WI38 (cell line): ENCODE measurements around the gene SRGAP3.
"Not testable (repeated sequence)": the region's sequence is repeated elsewhere in the genome, so short reads cannot be mapped to it uniquely, and the experiment has no call there.

Experiments used
- H3K4me3 ChIP-seq: 2 replicates; pipeline ENCODE4 v1.5.1; 2011; ENCODE audit warnings: low read depth, mild to moderate bottlenecking, control low read depth, low read length
- TF ChIP-seq, protein P1 (sequence below): IDR thresholded peaks from 2 replicates; pipeline ENCODE4 v1.5.1; 2012; ENCODE audit warnings: low read depth, mild to moderate bottlenecking, control low read depth, low read length

SRGAP3 gene

DNA sequence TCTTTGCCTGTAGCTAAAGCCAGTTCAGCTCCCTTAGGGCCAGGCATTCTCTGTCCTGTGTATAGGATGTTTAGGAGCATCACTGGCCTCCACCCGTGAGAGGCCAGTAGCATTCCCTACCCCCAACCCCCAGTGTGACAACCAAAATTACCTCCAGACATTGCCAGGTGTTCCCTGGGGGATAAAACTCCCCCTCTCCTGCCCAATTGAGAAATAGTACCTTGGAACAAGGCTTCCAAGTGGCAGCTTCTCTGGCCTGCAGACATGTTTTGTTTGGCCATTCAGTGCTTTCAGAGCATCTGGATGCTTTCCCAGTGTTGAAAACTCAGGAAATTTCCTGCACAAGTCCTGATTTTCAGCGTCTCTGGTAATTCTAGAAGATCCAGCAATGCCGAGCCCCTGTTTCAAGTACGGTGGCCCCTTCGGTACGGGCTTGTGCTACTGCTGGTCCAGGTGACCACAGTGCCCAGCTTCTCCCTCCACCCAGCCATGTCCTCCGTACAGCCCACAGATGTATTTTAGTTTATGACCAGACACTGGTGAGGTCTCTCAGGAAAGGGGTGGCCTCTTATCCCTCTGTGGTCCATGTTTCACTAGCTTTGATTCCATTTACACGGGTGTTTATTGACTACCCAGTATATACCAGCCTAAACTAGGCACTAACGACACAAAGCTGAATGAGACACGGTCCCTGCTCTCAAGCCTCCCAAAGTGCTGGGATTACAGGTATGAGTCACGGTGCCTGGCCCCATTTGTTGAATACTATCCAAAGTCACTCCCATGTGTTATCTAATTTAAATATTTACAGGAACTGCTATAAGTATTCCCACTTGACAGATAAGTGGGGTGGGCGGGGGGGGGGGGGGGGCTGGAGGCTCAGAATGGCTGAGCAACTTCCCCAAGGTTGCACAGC, 160.7 kb downstream of the SRGAP3 start:
- H3K4me3 ChIP-seq: no peak overlapping the region
- TF ChIP-seq, protein P1, sequence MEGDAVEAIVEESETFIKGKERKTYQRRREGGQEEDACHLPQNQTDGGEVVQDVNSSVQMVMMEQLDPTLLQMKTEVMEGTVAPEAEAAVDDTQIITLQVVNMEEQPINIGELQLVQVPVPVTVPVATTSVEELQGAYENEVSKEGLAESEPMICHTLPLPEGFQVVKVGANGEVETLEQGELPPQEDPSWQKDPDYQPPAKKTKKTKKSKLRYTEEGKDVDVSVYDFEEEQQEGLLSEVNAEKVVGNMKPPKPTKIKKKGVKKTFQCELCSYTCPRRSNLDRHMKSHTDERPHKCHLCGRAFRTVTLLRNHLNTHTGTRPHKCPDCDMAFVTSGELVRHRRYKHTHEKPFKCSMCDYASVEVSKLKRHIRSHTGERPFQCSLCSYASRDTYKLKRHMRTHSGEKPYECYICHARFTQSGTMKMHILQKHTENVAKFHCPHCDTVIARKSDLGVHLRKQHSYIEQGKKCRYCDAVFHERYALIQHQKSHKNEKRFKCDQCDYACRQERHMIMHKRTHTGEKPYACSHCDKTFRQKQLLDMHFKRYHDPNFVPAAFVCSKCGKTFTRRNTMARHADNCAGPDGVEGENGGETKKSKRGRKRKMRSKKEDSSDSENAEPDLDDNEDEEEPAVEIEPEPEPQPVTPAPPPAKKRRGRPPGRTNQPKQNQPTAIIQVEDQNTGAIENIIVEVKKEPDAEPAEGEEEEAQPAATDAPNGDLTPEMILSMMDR: no peak

DNA sequence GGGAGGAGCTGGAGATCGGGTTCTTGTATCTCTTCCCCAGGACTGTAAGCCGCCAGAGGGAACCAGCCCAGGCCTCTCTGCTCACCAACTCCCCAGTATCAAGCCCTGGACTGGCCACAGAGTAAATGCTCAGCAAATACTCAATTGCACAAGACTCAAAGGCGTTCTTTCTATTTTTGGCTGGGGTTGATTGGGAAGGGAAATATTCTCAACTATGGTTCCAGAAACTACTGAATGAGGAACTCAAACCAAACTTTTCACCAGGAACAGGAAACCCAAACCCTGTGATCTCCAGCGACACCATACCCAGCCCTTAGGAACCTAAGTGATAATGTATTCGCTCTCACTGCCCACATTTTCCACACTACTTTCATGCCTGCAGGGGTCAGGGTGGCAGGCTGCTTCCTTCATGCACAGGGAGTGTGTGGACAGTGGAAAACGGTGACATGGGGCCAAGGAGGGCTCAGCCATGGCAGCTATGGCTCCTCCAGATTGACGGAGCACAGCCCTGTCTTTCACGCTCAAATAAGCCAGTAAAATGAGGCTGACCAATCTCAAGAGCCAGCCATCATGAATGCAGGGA, 161.5 kb downstream of the SRGAP3 start:
- H3K4me3 ChIP-seq: no peak overlapping the region
- TF ChIP-seq, protein P1: no peak

DNA sequence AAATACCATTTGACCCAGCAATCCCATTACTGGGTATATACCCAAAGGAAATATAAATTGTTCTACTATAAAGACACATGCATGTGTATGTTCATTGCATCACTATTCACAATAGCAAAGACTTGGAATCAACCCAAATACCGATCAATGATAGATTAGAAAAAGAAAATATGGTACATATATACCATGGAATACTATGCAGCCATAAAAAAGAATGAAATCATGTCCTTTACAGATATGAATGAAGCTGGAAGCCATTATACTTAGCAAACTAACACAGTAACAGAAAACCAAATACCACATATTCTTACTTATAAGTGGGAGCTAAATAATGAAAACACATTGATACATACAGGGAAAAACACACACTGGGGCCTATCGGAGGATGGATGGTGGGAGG, 164.0 kb downstream of the SRGAP3 start:
- H3K4me3 ChIP-seq: not testable (repeated sequence)

DNA sequence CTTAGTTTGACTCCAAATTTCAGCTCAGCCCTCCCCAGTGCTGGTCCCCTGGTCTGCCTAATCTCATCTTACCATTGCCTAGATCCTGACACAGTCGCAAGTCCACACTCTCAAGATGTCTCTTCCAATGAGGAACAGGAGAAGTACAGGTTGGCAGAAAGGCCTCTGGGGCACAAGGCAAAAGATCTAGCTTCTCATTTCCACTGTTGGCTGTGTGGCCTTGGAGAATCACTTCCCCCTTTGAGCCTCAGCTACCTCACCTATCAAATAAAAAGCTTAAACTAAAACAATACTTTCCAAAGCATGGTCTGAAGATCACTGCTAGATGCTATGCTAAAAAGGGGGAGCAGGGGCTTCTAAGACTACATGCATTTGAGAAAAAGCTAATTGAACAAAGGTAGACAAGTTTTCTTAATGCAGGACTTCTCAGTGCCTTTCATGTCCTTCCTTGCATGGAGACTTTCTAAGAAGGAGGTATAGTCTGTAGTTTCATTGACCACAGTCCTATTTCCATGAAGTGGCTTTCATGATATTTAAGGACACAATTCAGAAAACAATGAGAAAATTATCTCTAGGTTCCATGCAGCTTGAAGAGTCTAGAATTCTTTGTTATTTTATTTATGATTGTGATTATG, 168.1 kb downstream of the SRGAP3 start:
- TF ChIP-seq, protein P1: no peak
- no peak overlapping the region for H3K4me3 ChIP-seq

DNA sequence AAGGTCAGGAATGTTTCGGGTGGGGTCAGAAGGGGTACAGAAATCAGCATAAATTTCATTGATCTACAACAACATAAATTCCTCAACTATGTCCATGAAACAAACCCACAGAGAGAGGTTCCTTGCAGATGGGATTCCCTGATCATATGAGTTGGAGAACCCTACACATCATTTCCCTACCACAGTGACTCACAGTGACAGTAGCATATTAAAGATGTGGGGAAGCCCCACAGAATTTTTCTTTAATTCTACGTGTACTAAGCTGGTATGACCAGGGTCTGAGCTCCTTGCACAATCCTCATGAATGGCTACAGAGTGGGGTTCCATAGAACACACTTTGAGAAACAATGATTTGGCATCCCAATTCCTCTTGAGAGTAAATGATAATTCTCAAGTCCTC, 169.3 kb downstream of the SRGAP3 start:
- TF ChIP-seq, protein P1: no peak
- no peak overlapping the region for H3K4me3 ChIP-seq

DNA sequence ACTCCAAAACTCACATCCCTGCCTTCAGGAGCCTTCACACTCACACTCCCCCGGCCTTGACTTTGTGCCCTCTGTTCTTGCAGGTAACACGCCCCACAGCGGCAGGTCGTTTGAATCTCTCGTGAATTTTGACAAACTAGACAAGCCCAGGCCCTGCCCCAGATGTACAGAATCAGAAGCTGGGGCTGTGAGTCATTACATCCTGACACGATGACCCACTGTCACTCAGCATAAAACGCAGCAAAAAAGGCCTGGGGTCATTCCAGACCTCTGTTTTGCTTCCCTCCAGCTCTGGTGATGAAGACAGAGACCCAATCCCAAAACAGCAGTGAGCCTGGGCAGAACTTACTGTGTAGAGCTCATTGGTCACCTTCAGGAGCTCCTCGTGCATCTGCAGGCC, 169.8 kb downstream of the SRGAP3 start:
- H3K4me3 ChIP-seq: no peak overlapping the region
- TF ChIP-seq, protein P1: no peak

DNA sequence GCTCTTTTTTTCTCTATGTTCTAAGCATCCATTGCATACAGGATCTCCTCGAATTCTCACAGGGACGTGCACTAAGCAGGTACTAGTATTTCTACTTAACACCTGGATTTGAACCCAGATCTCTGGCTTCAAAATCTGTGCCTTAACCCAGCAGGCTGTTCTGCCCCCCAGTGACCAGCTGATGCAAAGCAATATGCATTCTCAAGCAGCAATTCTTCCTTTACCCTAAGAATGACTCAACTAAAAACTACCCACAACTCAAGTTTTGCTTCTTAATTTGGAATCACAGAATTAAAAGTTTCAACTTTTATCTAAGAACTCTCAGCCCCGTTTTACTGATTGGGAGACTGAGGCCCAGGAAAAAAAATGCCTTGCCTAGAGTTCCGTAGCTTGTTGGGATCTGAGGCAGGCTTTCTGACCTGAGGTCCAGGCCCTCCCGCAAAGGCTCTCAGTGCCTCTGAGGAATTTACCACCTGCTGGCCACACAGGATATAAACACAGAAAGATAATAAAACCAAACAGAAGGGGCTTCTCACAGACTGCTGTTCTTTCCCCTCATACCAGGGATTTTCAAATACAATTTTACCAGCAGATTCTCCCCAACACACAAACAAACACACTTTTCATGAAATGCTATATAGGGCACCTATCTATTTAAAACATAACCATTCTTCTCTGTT, 170.7 kb downstream of the SRGAP3 start:
- no peak overlapping the region for H3K4me3 ChIP-seq
- TF ChIP-seq, protein P1: no peak
